ENCODE data around the gene SMYD3. TPM values are rescaled to one million over a fixed set of nuclear protein-coding genes. Genes with fewer than 3 reads are reported as not detected.

Gene SMYD3
- total RNA-seq, 4 donors from 2014 or later = 11.6 to 26.9 (median 18.3) TPM

DNA sequence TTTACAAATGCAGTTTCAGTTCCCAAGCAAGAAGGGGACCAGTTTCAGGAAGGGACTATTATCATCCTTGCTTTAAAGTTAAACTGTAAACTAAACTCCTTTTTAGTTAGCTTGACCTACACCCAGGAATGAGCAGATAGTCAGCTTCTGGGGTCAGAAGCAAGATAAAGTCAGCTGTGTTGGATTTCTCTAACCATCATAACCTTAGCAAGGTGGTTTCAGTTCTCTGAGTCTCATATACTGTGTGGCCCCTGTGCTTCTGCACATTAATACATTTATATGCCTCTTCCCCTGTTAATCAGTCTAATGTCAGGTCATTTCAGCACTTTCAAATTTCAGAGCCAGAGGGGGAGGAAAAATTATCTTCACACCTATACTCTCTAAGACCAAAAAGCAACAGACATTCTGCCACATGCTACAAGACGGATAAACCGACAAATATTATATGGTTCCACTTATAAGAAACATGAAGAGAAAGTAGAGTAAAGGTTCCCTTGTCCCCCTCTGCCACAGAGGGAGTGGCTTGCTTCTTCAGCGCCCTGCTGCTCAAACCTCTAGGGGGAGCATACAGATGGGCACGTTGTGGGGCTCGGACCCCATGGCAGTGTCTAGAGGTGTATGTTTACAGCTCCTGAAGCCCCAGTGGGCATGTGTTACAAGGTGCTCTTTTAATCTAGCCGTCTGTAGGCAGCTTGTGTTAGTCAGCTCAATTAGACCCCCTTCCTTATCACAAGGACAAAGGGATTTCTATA is 89.1 kb downstream of the SMYD3 start:
- Histone ChIP-seq H3K36me3 (peaks cover 0 to 8% of the 10 kb centered on the region in 2 donors), H3K4me3 (no peak overlapping the region), H3K4me1 (no peaks in the 10 kb centered on the region), H3K27ac (no peak overlapping the region), H3K27me3 (no peaks in the 10 kb centered on the region), H3K9me3 (no peaks in the 10 kb centered on the region)
- TF ChIP-seq POLR2A (IDR thresholded peaks at IDR 0.05) (no peak), POLR2AphosphoS5 (IDR thresholded peaks at IDR 0.05) (no peak), EP300 (IDR thresholded peaks at IDR 0.05) (no peak)
- TF ChIP-seq, protein P1, sequence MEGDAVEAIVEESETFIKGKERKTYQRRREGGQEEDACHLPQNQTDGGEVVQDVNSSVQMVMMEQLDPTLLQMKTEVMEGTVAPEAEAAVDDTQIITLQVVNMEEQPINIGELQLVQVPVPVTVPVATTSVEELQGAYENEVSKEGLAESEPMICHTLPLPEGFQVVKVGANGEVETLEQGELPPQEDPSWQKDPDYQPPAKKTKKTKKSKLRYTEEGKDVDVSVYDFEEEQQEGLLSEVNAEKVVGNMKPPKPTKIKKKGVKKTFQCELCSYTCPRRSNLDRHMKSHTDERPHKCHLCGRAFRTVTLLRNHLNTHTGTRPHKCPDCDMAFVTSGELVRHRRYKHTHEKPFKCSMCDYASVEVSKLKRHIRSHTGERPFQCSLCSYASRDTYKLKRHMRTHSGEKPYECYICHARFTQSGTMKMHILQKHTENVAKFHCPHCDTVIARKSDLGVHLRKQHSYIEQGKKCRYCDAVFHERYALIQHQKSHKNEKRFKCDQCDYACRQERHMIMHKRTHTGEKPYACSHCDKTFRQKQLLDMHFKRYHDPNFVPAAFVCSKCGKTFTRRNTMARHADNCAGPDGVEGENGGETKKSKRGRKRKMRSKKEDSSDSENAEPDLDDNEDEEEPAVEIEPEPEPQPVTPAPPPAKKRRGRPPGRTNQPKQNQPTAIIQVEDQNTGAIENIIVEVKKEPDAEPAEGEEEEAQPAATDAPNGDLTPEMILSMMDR (IDR thresholded peaks at IDR 0.05) = no peak
- WGBS, 2 donors (ENCODE audit: low coverage in 1 of 2) = 90% methylated on average over 6 of the region's 6 CpGs; no CpG with 5 or more reads in 1 of the 2 donors
- ATAC-seq = no peak

DNA sequence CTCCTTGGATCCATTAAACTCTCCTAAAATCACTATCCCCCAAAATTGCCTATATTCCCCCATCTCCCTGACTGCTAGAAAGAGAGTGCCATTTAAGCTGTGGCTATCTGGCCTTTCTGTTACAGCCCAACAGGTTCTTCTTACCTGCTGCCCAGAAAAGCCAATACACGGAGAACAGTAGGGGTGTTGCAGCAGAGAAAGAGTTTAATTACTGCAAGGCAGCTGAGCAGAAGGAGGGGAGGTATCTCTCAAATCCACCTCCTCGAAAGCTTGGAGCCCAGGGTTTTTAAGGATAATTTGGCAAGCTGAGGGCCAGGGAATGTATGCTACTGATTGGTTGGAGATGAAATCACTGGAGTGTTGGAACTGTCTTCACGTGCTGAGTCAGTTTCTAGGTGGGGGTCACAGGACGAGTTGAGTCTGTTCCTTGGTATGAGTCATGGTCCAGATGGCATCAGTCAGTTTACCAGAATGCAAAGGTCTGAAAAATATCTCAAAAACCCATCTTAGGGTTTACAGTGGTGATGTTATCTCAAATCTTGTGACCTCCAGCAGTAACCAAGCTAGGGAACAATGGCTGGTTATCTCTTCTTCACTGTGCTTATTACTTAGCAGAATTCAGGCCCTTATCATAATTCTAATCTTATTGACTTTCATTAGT is 89.8 kb downstream of the SMYD3 start:
- Histone ChIP-seq H3K27me3 (no peaks in the 10 kb centered on the region), H3K36me3 (peaks cover 0 to 8% of the 10 kb centered on the region in 2 donors), H3K4me1 (no peaks in the 10 kb centered on the region), H3K27ac (no peak overlapping the region), H3K4me3 (no peak overlapping the region), H3K9me3 (no peaks in the 10 kb centered on the region)
- TF ChIP-seq POLR2A (IDR thresholded peaks at IDR 0.05) (no peak), EP300 (IDR thresholded peaks at IDR 0.05) (no peak), POLR2AphosphoS5 (IDR thresholded peaks at IDR 0.05) (no peak)
- TF ChIP-seq, protein P1 (IDR thresholded peaks at IDR 0.05) = no peak
- ATAC-seq = no peak
- WGBS, 2 donors (ENCODE audit: low coverage in 1 of 2) = 33 to 79% methylated on average over 3 to 4 of the region's 4 CpGs

DNA sequence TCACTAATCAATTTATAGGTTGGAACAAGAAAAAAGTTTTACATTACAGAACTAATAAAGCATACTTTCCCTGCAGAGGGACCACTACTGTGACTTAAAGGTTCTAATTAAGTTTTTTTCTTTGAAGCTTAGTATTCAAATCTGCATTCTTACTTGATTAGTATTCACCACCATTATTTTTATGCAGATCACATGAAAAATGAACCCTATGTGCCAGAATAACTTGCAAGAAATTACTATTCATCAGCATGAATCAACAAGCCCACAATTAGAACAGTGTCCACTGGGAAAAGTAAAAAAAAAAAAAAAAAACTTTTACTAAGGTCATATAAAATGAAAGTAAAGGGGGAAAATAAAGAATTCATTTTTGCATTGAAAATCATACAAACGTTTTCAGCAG is 90.8 kb downstream of the SMYD3 start:
- H3K9me3 ChIP-seq = no peaks in the 10 kb centered on the region
- peaks cover 0 to 8% of the 10 kb centered on the region in 2 donors for H3K36me3 ChIP-seq
- no peak for ATAC-seq
- H3K4me3 ChIP-seq = no peak overlapping the region
- H3K27me3 ChIP-seq = no peaks in the 10 kb centered on the region
- WGBS, 2 donors (ENCODE audit: low coverage in 1 of 2) = 62 to 77% methylated on average over 1 of the region's 1 CpG
- H3K4me1 ChIP-seq = no peaks in the 10 kb centered on the region
- H3K27ac ChIP-seq = no peak overlapping the region
- TF ChIP-seq, protein P1 (IDR thresholded peaks at IDR 0.05) = no peak
- TF ChIP-seq POLR2AphosphoS5 (IDR thresholded peaks at IDR 0.05) (no peak), POLR2A (IDR thresholded peaks at IDR 0.05) (no peak), EP300 (IDR thresholded peaks at IDR 0.05) (no peak)

DNA sequence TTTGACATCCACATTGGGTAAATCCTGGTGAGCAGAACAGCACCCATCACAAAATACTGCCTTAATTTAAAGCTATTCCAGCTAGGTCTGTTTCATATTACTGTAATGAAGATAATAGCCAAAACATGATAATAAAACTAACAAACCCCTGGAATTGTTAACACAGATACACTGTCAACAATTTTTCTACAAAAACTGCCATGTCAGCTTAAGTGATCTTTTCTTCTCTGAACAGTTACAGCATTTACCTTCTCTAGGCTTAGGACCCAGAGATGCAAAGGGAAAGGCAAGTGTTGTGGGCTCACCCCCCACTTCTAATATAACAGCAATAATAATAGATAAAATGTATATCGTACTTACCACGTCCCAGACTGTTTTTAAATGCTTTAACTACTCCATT is 92.1 kb downstream of the SMYD3 start:
- H3K4me1 ChIP-seq = no peaks in the 10 kb centered on the region
- WGBS, 2 donors (ENCODE audit: low coverage in 1 of 2) = 88 to 100% methylated on average over 2 of the region's 2 CpGs
- H3K9me3 ChIP-seq = no peaks in the 10 kb centered on the region
- H3K36me3 ChIP-seq = peaks cover 0 to 8% of the 10 kb centered on the region in 2 donors
- H3K27ac ChIP-seq = no peak overlapping the region
- TF ChIP-seq EP300 (IDR thresholded peaks at IDR 0.05) = no peak
- TF ChIP-seq, protein P1 (IDR thresholded peaks at IDR 0.05) = no peak
- TF ChIP-seq POLR2AphosphoS5 (IDR thresholded peaks at IDR 0.05) = no peak
- no peak for TF ChIP-seq POLR2A (IDR thresholded peaks at IDR 0.05)
- no peak overlapping the region for H3K4me3 ChIP-seq
- H3K27me3 ChIP-seq = no peaks in the 10 kb centered on the region
- ATAC-seq = no peak

All from gastroesophageal sphincter (tissue), 4 donors.